H9 (cell line): ENCODE data around the gene BRI3BP. TPM values are rescaled to one million over a fixed set of nuclear protein-coding genes. Genes with fewer than 3 reads are reported as not detected.

ENCODE experiments used
- DNase-seq: peaks from one replicate; pipeline ENCODE4 v3.0.0-alpha.2; 2017
- H2AFZ ChIP-seq: one replicate; pipeline ENCODE4 v1.6.1; 2013; ENCODE audit warnings: mild to moderate bottlenecking, low read length, control low read depth, moderate library complexity
- H2AK5ac ChIP-seq: 2 replicates; pipeline ENCODE4 v1.6.1; 2013; ENCODE audit warnings: low read length, control low read depth, mixed read lengths; ENCODE audit not compliant: insufficient read length
- H2BK120ac ChIP-seq: one replicate; pipeline ENCODE4 v1.6.1; 2013; ENCODE audit warnings: low read depth, mild to moderate bottlenecking, low read length, control low read depth, inconsistent platforms; ENCODE audit not compliant: poor library complexity, severe bottlenecking
- H2BK12ac ChIP-seq: 2 replicates; pipeline ENCODE4 v1.6.1; 2013; ENCODE audit warnings: low read length, control low read depth, mixed read lengths, low read depth; ENCODE audit not compliant: insufficient read length
- H2BK15ac ChIP-seq: 2 replicates; pipeline ENCODE4 v1.6.1; 2013; ENCODE audit warnings: low read depth, low read length, control low read depth
- H2BK20ac ChIP-seq: one replicate; pipeline ENCODE4 v1.6.1; 2013; ENCODE audit warnings: low read depth, mild to moderate bottlenecking, low read length, control low read depth, inconsistent platforms; ENCODE audit not compliant: poor library complexity, severe bottlenecking
- H2BK5ac ChIP-seq: 2 replicates; pipeline ENCODE4 v1.6.1; 2013; ENCODE audit warnings: low read length, control low read depth, mixed read lengths; ENCODE audit not compliant: insufficient read length
- H3K14ac ChIP-seq: 2 replicates; pipeline ENCODE4 v1.6.1; 2013; ENCODE audit warnings: low read length, control low read depth; ENCODE audit not compliant: insufficient read depth
- H3K18ac ChIP-seq: 2 replicates; pipeline ENCODE4 v1.6.1; 2013; ENCODE audit warnings: low read depth, mild to moderate bottlenecking, mixed read lengths, low read length, control low read depth; ENCODE audit not compliant: insufficient read length
- H3K23ac ChIP-seq: 2 replicates; pipeline ENCODE4 v1.6.1; 2013; ENCODE audit warnings: low read length, control low read depth, mixed read lengths, low read depth; ENCODE audit not compliant: insufficient read length
- H3K23me2 ChIP-seq: 2 replicates; pipeline ENCODE4 v1.6.1; 2013; ENCODE audit warnings: low read depth, mild to moderate bottlenecking, mixed read lengths, low read length, control low read depth; ENCODE audit not compliant: insufficient read length, poor library complexity, severe bottlenecking
- H3K27ac ChIP-seq: 2 replicates; pipeline ENCODE4 v1.5.1; 2013; ENCODE audit warnings: low read length, control low read depth, mixed read lengths, low read depth; ENCODE audit not compliant: insufficient read length
- H3K27me3 ChIP-seq: 2 replicates; pipeline ENCODE4 v1.6.1; 2013; ENCODE audit warnings: low read length, control low read depth, inconsistent platforms; ENCODE audit not compliant: insufficient read depth
- H3K4ac ChIP-seq: 2 replicates; pipeline ENCODE4 v1.6.1; 2013; ENCODE audit warnings: low read depth, mild to moderate bottlenecking, control low read depth, inconsistent platforms, low read length, moderate library complexity
- H3K4me1 ChIP-seq: 2 replicates; pipeline ENCODE4 v1.6.1; 2013; ENCODE audit warnings: low read length, control low read depth, inconsistent platforms; ENCODE audit not compliant: insufficient read depth
- H3K4me2 ChIP-seq: 2 replicates; pipeline ENCODE4 v1.6.1; 2013; ENCODE audit warnings: low read length, control low read depth, mixed read lengths; ENCODE audit not compliant: insufficient read length, insufficient read depth
- H3K56ac ChIP-seq: 2 replicates; pipeline ENCODE4 v1.6.1; 2013; ENCODE audit warnings: low read depth, mild to moderate bottlenecking, mixed read lengths, low read length, control low read depth; ENCODE audit not compliant: insufficient read length
- H3K79me1 ChIP-seq: 2 replicates; pipeline ENCODE4 v1.6.1; 2013; ENCODE audit warnings: low read depth, mild to moderate bottlenecking, moderate library complexity, low read length, control low read depth, inconsistent platforms; ENCODE audit not compliant: insufficient read depth, poor library complexity, severe bottlenecking
- H3K79me2 ChIP-seq: 2 replicates; pipeline ENCODE4 v1.6.1; 2013; ENCODE audit warnings: low read length, control low read depth, inconsistent platforms; ENCODE audit not compliant: insufficient read depth
- H3K9ac ChIP-seq: 2 replicates; pipeline ENCODE4 v1.6.1; 2013; ENCODE audit warnings: low read length, control low read depth, mixed read lengths; ENCODE audit not compliant: insufficient read length; ENCODE audit errors: extremely low read depth
- H3K9me3 ChIP-seq: one replicate; pipeline ENCODE4 v1.6.1; 2013; ENCODE audit warnings: low read depth, low read length, inconsistent platforms; ENCODE audit not compliant: control insufficient read depth
- H3T11ph ChIP-seq: one replicate; pipeline ENCODE4 v1.6.1; 2013; ENCODE audit warnings: mild to moderate bottlenecking, low read length, control low read depth, inconsistent platforms
- H4K20me1 ChIP-seq: one replicate; pipeline ENCODE4 v1.6.1; 2013; ENCODE audit not compliant: control insufficient read depth, insufficient read length, insufficient read depth
- H4K5ac ChIP-seq: 2 replicates; pipeline ENCODE4 v1.6.1; 2013; ENCODE audit warnings: low read depth, mild to moderate bottlenecking, mixed read lengths, low read length, control low read depth; ENCODE audit not compliant: insufficient read length
- H4K8ac ChIP-seq: replicated peaks from 2 replicates; pipeline ENCODE4 v1.6.1; 2013; ENCODE audit warnings: low read length, control low read depth, mixed read lengths, low read depth; ENCODE audit not compliant: insufficient read length
- H4K91ac ChIP-seq: 2 replicates; pipeline ENCODE4 v1.6.1; 2013; ENCODE audit warnings: low read depth, mild to moderate bottlenecking, moderate library complexity, mixed read lengths, low read length, control low read depth; ENCODE audit not compliant: insufficient read length
- H3K27ac Mint-ChIP-seq, 3 experiments: 2 replicates in 2 of 3; 3 replicates in 1 of 3; pipeline ENCODE4 v1.8.0; 2020 to 2021; ENCODE audit warnings: mixed read lengths in 3 of 3, mild to moderate bottlenecking in 1 of 3, moderate library complexity in 1 of 3
- H3K27me3 Mint-ChIP-seq: 2 replicates; pipeline ENCODE4 v1.8.0; 2021; ENCODE audit warnings: low read depth, mild to moderate bottlenecking, moderate library complexity, mixed read lengths
- H3K36me3 Mint-ChIP-seq, 3 experiments: 2 replicates in 2 of 3; 3 replicates in 1 of 3; pipeline ENCODE4 v1.8.0; 2020 to 2021; ENCODE audit warnings: low read depth in 3 of 3, mixed read lengths in 3 of 3; ENCODE audit not compliant: insufficient read depth in 1 of 3
- H3K4me1 Mint-ChIP-seq, 2 experiments: 2 replicates each; pipeline ENCODE4 v1.8.0; 2020; ENCODE audit warnings: mixed read lengths in 2 of 2
- H3K4me3 Mint-ChIP-seq, 2 experiments: 2 replicates in 1 of 2; 3 replicates in 1 of 2; pipeline ENCODE4 v1.8.0; 2020 to 2021; ENCODE audit warnings: mild to moderate bottlenecking in 2 of 2, mixed read lengths in 2 of 2, moderate library complexity in 1 of 2
- H3K9me3 Mint-ChIP-seq, 2 experiments: 2 replicates in 1 of 2; 3 replicates in 1 of 2; pipeline ENCODE4 v1.8.0; 2020; ENCODE audit warnings: mild to moderate bottlenecking in 2 of 2, mixed read lengths in 2 of 2, moderate library complexity in 1 of 2
- CTCF ChIP-seq: fragments of 200-600 bp; sonication (generic); conservative IDR thresholded peaks from 3 replicates; pipeline ENCODE4 v1.8.0; 2021; ENCODE audit warnings: antibody characterized with exemption, mild to moderate bottlenecking
- WGBS: extraction: QIAGEN DNeasy Blood & Tissue Kit; methylation state at CpG from one replicate; pipeline ENCODE4 v1.1.7; 2013; ENCODE audit warnings: missing lambda C conversion rate, low lambda C conversion rate, mixed read lengths; ENCODE audit not compliant: insufficient read length; ENCODE audit errors: extremely low coverage; 5-methylcytosine and 5-hydroxymethylcytosine counted together
- total RNA-seq: library from RNA; stranded (reverse); gene quantifications from 2 replicates; pipeline ENCODE4 v1.2.1, GENCODE V29; 2021

BRI3BP gene
- total RNA-seq, 1 experiment from 2014 or later: 10.5 TPM

GRCh38 chr12:125050446-125050845, 57.0 kb downstream of the BRI3BP start:
- peaks cover 4 to 9% of the 10 kb centered on the region in 2 experiments for H3K9me3 Mint-ChIP-seq
- peaks cover 5% of the 10 kb centered on the region for H3K9me3 ChIP-seq
- no peak overlapping the region for H3K27ac ChIP-seq
- no peak overlapping the region for H4K91ac ChIP-seq
- no peak for DNase-seq
- H3K79me2 ChIP-seq: no peaks in the 10 kb centered on the region
- no peak for TF ChIP-seq CTCF
- no peak overlapping the region for H3K4ac ChIP-seq
- H4K20me1 ChIP-seq: no peaks in the 10 kb centered on the region
- H2BK15ac ChIP-seq: no peak overlapping the region
- H3K23me2 ChIP-seq: no peaks in the 10 kb centered on the region
- no peak overlapping the region for H2AFZ ChIP-seq
- H3K4me1 Mint-ChIP-seq: peaks cover 0 to 5% of the 10 kb centered on the region in 2 experiments; a peak in 1 of 4 replicates
- H2BK120ac ChIP-seq: no peak overlapping the region
- H3K18ac ChIP-seq: no peak overlapping the region
- H2BK5ac ChIP-seq: no peak overlapping the region
- no peak overlapping the region for H3K23ac ChIP-seq
- H2AK5ac ChIP-seq: no peak overlapping the region
- H2BK12ac ChIP-seq: no peak overlapping the region
- no peaks in the 10 kb centered on the region for H3K27me3 ChIP-seq
- H3T11ph ChIP-seq: no peak overlapping the region
- H3K36me3 Mint-ChIP-seq: peaks cover 2 to 7% (median 2%) of the 10 kb centered on the region in 3 experiments; a peak in 2 of 7 replicates
- H3K27me3 Mint-ChIP-seq: no peaks in the 10 kb centered on the region; the same call in 1 of the 2 replicates
- no peak overlapping the region for H3K14ac ChIP-seq
- no peak overlapping the region for H2BK20ac ChIP-seq
- no peaks in the 10 kb centered on the region for H3K4me1 ChIP-seq
- H3K79me1 ChIP-seq: no peaks in the 10 kb centered on the region
- no peak overlapping the region for H3K4me2 ChIP-seq
- WGBS: no CpG with 5 or more reads among the region's 10 CpGs
- H3K9ac ChIP-seq: no peak overlapping the region
- no peak overlapping the region for H3K27ac Mint-ChIP-seq
- no peak overlapping the region for H3K4me3 Mint-ChIP-seq
- no peak overlapping the region for H3K56ac ChIP-seq
- H4K5ac ChIP-seq: no peak overlapping the region
- no peak overlapping the region for H4K8ac ChIP-seq
